Cerebellar nuclear complex (tissue), 1 donor: ENCODE data around the gene CFAP92.

Experiments used
- DNase-seq, 2 experiments: peaks; one replicate each; lab custom pipeline; 2025; lab: John Stamatoyannopoulos, UW

The CFAP92 gene

DNA sequence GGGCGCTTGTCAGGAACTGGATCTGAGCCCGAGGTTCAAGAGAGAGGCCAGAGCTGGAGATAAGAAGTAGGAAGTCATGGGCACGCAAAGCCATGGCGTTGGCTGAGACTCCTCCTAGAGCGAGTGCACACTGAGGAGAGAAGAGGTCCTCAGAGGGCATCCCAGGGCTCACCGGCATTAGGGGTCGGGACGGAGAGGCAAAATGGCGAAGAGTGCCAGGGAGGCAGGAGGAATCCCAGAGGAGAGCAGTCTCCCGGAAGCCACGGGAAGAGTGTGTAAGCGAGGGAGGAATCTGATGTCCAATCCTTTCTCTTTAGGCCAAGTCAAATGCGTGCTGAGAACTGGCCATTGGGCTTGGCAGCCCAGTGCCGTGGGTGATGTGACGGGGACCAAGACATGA lies 31.2 kb upstream of the CFAP92 start:
- no peak for DNase-seq

DNA sequence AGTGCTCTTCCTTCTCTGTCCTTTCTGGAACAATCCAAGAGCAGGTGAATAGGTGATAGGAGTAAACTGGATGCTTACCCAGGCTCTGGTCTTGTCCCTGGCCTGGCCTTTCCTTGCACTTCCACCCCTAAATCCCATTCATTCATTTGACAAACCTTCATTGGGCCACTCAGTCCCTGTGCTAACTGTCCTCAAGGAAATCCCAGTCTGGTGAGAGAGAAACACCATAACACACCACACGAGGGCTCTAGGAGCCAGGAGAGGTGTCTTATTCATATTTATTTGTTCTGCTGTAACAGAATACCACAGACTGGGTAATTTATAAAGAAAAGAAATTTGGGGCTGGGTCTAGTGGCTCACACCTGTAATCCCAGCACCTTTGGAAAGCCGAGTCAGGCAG lies 30.0 kb upstream of the CFAP92 start:
- DNase-seq = no peak

DNA sequence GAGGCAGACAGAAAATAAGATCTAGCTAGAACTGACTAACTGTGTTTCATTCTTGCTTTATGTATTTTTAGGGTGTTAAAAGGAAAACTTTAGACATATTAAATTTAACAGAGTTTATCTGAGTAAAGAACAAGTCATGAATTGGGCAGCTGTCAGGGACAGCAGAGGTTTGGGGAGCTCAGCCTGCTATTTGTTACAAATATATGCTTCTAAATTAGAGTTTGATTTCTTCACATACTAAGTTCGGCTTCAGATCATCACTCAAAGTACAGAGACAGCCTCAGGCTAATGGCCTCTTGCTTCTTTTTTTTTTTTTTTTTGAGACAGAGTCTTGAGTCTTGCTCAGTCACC lies 29.1 kb upstream of the CFAP92 start:
- no peak for DNase-seq

DNA sequence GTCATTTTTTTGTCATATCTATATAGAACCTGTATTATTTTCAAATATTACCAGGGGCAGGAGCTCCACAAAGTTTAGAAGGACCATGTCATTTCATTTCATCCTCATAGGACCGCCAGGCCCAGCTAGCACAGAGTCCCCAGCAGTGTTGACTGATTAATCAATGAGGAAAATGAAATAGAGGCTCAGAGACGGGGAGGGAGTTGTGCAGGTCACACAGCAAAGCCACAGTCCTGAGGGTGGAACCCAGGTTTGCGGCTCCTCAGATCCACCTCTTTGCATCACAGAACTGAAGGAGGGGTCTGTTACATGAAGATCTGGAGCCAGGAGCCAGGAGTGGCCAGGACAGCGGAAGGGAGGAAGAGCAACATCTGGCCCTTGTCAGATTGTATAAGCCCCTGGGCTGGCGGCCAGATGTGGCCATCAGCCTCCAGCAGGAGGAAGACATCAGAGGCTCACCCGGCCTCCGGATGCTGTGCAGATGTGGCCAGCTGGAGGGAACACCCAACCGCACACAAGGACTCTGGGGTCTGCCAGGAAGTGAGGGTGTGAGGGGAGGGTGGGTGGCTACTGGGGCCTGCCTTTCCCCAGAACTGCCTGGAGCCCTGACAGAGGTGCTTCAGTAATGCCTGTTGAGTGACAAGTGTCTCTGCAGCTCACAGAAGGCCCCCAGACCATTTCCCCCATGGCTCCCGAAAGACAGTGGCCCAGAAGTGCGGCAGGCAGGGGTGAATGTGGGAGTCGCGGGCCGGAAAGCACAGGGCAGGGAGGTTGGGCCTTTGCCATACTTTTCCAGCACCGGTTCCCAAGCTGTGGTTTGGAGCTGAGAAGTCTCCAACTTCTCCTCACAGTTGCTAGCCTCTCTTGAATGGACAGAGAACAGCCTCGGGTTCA lies 28.5 kb upstream of the CFAP92 start:
- no peak for DNase-seq

DNA sequence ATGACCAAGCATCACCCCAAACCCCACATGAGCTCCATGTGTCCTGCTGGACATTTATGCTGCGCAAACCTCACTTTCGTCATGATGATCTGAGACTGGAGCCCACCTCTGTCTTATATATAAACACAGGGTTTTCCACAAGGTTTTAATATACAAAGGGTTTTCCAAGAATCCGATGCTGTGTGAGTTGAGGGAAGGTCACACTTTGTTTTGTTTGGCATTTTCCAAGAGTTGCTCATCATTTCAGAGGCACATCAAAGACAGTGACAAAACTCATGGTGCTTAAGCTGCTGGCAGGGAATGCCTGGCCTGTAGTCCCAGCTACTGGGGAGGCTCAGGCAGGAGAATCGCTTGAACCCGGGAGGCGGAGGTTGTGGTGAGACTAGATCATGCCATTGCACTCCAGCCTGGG lies 27.3 kb upstream of the CFAP92 start:
- no peak for DNase-seq

DNA sequence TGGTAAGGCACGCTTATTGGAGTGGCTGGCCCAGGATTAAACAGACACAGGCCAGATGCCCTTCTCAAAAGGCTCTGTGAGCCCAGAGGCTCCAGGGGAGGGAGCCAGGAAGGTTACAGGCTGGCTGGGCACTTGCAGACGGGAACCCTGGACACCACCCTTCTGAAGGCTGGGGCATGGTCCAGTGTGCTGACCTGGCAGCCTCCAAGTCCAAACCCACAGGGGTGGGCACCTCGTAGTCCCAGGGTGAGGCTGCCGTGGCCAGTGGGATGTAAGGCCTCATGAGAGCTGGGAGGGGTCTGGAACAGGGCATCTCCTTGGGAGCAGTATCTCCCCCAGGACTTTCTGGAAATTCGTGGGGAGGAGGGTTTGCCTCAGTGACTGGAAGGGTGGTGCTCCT lies 26.8 kb upstream of the CFAP92 start:
- DNase-seq = no peak

DNA sequence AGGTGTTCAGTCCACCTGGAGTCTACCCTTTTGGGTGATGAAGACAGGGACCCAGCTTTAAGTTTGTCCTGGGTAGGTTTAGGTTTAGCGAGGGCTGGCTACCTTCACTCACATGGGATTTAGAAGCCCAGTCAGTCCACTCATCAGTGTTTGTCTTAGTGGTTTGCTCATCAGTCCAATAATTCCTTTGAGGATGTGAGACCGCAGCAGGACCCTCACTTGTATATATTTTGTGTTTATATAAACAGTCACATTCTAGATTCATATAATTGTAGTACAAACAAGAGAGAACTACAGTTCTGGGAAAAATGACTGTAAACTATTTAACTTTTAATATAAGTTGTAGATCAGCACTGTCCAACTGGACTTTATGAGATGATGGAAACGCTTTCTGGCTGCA lies 25.4 kb upstream of the CFAP92 start:
- DNase-seq = no peak

DNA sequence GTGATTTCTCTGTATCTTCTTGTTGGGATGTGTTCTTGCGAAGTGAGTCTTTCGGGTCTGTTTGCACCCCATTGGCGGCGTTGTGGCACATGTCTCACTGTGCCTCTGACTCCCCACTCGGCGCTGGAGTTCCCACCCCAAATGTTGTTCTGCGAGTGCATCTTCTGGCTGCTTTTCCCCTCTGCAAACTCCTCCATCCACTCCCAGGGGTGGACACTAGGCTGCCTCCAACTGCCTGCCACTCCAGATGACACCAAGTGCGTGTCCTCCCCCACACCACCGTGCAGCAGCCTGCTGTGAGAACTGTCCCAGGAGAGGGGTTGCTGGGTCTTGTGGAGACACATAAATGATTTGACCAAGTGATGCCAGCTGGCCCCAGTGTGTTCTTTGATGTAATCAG lies 24.9 kb upstream of the CFAP92 start:
- DNase-seq = no peak

DNA sequence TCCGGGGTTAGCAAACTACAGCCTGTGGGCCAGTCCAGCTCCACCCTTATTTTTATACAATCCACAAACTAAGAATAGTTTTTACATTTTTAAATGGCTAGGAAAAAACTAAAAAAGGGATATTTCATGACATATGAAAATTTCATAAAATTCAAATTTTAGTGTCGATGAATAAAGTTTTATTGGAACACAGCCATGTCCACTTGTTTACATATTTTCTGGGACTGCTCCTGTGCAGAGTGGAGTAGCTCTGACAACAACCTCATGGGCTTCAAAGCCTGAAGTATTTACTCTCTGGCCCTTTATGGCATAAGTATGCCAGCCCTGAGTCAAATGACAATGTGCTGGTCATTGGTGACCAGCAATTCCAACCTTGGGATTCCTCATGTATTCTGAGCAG lies 24.4 kb upstream of the CFAP92 start:
- DNase-seq = no peak

DNA sequence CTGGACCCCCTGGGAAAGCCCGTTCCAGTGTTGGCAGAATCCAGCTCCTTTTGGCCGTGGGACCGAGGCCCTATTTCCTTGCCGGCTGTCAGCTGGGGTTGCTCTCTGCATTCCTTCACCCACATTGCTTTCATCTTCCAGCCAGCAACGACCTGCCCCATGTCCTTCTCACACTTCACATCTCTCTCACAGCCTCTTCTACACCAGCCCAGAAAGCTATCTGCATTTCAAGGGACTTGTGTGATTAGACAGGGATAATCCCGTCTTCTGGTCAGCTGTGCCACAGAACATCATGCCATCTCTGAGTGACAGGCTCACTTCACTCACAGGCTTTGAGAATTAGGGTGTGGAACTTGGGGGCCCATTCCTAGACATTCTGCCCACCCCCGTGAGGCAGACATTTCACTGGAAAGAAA lies 23.6 kb upstream of the CFAP92 start:
- no peak for DNase-seq

DNA sequence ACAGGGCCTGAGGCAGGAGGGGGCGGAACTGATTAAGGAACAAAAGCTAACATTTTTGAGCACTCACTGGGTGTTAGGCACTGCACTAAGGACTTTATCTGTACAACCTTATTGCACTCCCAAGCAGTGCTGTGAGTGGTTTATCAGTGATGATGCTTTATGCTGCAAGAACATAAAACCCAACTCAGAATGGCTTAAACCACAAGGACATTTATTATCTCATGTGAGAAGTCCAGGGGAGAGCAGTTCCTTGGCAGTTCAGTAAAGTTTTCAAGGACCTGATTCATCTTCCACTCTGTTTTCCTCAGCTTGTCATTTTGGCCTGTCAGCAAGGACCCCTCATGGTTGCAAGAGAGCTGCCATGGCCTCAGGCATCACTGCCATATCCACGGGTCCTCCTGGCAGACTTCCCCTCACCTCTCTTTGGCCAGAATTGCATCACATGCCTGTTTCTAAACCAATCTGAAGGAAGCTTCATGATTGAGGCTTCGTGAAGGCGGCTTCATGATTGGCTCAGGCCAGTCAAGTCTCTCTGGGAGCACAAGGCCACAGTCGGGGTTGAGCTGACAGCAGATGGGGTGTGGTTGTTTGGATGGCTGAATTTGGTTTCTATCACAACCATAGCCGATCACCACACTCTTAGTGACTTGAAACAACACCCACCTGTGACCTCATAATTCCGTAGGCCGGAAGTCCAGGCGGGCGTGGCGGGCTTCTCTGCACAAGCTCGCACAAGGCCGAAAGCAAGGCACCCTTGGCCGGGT lies 23.0 kb upstream of the CFAP92 start:
- no peak for DNase-seq

DNA sequence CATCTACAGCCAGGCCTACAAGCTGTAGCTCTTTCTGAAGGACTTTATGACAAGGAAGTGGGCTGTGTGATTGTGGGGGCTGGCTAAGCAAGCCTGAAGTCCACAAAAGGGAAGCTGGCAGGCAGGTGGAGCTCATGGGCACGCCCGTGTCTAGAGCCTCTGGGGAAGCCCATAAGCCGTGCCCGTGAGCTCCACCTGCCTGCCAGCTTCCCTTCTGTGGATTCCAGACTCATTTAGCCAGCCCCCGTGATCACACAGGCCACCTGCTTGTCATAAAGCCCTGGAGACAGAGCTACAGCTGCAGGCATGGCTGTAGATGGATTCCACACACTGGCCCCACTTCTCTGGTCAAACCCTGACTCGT lies 22.5 kb upstream of the CFAP92 start:
- no peak for DNase-seq

DNA sequence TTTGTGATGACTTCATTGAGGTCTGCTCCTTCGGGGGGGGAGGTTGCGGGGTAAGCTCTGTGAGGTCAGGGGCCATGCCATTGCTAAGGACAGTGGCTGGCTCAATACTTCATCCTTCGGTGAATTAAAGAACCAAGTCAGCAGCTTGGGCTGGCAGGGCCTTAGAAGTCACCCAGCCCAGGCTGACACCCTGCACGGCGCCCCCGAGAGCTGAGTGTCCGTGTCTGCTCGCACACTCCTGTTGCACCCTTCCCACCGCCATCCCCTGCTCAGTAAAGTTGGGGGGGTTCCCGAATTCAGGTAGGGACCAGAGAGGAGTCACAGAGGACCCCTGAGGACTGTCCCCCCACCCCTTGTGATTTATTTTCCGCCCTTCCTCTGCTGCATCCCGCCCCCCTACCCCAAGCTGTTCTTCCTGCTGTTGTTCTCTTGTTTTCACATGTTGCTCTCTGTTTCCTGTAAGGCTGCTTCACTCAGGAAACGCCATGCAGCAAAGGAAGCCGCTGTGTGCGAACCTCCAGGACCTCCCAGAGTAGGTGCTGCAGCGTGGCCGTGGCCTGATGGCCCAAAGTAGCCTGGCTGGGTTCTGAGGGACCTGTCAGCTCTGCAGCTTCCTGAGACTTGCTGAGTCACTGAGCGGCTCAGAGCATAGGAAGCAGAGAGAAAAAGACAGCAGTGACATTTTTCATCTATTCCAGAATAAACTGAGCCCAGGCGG lies 21.7 kb upstream of the CFAP92 start:
- no peak for DNase-seq

DNA sequence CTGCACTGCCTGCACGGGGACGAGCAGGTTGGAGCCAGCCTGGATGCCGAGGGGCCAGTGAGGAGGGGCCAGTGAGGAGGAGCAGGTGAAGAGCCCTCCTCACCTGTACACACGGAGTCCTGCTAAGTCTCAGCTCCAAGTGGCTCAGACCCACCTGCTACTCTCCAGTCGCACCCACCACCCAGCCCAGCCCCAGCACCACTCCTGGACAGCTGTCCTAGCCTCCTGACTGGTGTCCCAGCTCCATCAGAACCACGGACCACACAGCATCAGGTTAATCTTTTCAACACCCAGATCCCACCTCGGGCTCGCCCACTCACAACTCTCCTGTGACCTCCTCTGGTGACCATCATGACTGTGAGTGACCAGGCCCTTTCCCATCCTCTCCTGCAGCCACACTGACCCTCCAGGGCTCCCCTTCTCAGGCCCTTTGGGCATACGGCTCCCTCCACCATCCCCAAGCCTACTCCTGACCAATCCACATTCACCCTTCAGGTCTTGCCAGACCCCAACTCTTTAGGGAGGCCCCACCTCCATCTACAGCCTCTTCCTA lies 21.0 kb upstream of the CFAP92 start:
- DNase-seq = no peak

DNA sequence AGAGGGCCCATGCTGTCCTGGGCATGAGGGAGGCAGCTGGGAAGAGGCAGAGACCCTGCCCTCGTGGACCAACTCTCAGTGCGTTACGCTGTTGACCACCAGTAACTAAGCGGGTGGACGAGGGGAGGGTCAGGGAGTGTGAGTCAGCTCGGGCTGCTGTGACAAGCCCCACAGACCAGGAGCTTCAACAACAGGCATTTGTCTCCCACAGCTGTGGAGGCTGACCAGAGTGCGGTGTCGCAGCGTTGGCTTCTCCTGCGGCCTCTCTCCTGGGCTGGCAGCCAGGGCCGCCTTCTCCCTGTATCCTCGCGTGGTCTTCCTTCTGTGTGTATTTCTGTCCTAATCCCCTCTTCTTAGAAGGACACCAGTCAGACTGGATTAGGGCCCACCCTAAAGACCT lies 20.3 kb upstream of the CFAP92 start:
- DNase-seq = no peak

DNA sequence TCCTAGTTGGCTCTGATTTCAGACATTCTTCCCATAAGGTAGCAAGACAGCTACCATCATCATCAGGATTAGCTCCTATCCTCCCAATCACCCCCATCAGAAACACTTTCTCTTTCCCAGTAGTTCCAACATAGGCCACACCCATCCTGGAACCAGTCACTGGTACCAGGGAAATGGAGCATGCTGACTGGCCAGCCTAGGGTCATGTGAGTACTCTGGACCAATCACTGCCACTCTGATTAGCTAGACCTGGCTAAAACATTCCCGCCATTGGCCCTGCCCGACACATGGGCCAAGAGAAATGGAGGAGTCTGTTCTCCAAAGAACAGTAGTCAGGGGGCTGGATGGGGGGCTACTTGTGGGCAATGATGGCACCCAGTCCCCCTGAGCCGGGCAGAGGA lies 19.6 kb upstream of the CFAP92 start:
- no peak for DNase-seq

DNA sequence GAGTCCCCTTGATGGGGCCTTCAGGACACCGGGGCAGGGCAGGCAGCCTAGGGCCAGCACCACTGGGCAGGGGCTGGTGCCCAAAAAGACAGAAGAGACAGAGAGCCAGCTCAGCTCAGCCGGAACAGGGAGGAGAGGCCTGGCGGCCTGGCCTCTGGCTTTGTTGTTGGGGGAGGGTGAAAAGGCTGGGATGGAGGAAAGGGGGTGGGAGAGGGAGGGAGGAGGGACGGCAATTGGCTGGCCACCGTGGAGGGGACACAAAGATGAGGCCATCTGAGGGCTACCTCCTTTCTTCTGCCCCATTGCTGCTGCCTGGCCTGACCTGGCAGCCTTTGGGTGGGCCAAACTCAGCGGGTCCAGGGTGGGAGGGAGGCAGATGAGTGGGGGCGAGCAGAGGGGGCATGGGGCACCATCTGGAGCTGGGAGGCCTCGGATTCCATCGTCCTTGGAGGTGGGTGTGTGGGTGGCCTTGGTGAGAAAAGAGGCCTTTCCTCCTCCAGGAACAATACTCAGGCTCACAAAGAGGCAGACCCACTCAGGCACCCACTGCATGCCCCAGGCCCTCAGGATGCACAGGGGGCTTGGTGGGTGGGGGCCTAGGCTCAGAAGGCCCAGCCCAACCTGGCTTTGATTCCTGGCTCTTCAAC lies 16.6 kb upstream of the CFAP92 start:
- DNase-seq = no peak

DNA sequence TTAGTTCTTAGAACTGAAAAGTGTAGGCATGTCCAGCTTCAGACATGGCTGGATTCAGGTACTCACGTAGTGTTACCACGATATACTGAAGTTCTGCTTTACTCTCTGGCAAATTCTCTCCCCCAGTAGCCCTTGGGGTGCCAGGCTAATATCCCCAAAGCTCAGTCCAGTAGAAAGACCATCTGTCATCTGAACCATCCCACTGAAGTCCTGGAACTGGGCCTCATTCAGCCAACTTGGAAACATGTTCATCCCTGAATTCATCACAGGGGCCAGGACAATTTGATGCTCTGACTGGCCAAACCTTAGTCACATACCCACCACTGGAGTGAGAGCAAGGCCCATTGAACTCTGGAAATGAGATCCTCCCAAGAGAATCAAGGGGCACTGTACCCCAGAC lies 15.4 kb upstream of the CFAP92 start:
- DNase-seq = no peak

DNA sequence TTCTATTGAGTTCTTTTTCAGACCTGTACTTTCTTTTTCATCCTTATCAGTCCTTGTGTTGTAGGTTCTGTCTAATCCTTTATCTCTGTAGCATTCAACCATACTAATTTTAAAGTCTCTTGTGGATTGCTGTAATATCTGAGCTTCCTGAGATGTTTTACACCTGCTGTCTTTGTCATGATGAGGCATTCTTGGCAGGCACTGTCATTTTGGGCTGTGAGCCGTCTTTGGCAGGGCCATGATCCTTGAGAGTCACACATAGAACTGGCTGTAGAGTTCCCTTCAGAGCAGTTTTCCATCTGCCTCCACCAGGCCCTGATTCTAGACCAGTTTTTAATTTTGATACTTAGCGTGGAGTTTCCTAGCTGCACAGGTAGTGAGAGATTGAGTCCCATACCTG lies 13.9 kb upstream of the CFAP92 start:
- DNase-seq = peak; percentile 3 to 45

DNA sequence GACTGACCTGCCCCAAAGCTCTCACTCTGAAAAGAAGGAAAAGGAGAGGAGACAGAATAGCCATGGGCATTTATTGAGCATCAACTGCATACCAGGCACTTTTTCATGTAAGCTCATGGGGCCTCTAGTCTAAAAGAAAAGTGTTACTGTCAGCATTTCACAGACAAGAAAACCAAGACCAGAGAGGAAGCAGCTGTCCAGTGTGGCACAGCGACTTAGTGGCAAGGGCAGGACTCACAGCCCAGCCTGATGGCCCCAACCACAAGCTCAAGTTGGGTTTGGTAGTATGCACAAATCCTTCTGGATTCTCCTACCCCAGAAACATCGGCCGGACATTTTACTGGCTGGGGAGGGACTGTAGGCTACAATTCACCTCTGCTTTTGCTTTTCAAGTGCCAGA lies 13.0 kb upstream of the CFAP92 start:
- no peak for DNase-seq

DNA sequence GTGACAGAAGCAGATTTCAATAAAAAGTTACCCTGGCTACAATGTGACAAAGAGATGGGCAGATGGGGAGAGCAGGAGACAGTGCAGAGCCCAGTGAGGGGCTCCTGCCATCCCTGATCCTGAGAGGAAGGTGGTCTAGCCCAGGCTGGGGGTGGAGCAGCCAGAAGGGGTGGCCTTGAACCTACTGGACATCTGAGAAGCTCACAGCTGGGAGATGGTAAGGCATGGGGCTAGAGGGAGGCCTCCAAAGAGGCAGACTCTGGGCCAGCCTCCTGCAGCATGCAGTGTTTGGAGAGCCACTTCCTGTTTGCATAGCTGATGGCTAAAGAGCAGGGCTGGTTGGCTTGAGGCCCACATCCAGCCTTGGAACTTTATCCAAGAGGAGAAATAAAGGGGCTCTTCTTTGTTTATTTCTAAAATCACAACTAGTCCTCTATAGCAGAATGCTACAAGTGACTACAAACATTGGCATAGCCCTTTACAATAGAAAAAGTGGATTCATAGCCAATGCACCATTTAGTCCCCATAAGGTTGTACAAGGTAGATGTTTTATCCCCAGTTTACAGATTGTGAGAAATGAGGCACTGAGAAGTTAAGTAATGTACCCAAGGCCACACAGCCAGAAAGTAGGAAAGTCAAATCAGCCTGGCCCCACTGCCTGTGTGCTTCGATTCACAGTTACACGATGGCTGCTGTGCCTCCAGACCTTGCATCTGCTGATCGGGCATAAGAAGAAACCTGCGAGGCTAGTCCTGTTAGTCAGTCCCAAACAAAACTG lies 11.8 kb upstream of the CFAP92 start:
- no peak for DNase-seq
